ENCODE measurements around the gene TIGD1.
"Not testable (repeated sequence)": the region's sequence is repeated elsewhere in the genome, so short reads cannot be mapped to it uniquely, and the experiment has no call there.

TIGD1 gene

DNA sequence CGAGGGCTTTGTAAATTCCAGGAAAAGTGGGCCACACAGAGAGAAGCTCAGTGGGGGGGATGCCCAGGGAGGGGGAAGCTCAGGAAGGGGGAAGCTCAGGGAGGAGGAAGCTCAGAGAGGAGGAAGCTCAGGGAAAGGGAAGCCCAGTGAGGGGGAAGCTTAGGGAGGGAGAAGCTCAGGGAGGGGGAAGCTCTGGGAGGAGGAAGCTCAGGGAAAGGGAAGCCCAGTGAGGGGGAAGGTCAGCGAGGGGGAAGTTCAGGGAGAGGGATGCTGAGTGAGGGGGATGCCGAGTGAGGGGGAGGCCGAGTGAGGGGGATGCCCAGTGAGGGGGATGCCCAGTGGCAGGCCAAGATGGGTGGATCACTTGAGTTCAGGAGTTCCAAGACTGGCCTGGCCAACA, 11.7 kb downstream of the TIGD1 start:
- H3K4me3 ChIP-seq (ENCODE audit: low read depth, low read length), result no peak overlapping the region
- TF ChIP-seq, protein P1, sequence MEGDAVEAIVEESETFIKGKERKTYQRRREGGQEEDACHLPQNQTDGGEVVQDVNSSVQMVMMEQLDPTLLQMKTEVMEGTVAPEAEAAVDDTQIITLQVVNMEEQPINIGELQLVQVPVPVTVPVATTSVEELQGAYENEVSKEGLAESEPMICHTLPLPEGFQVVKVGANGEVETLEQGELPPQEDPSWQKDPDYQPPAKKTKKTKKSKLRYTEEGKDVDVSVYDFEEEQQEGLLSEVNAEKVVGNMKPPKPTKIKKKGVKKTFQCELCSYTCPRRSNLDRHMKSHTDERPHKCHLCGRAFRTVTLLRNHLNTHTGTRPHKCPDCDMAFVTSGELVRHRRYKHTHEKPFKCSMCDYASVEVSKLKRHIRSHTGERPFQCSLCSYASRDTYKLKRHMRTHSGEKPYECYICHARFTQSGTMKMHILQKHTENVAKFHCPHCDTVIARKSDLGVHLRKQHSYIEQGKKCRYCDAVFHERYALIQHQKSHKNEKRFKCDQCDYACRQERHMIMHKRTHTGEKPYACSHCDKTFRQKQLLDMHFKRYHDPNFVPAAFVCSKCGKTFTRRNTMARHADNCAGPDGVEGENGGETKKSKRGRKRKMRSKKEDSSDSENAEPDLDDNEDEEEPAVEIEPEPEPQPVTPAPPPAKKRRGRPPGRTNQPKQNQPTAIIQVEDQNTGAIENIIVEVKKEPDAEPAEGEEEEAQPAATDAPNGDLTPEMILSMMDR (IDR thresholded peaks at IDR 0.05; ENCODE audit: low read depth, low read length), result no peak

DNA sequence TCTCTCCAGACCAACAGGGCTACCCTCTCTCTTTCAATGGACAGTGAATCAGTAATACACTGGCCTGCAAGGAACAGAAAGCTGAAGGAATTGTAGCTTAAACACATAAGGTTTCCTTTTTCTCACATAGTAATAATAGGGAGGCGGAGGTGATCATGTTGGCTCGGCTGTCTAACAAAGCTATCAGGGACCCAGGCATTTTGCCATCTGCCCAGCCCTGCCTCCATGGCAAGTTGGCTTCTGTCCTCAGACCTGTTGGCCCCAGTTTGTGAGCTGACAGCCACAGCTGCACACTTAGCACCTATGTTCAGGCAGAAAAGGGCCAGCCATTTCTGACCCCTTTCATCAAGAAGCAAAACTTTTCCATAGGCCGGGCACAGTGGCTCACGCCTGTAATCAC, 12.9 kb downstream of the TIGD1 start:
- H3K4me3 ChIP-seq (ENCODE audit: low read depth, low read length), result no peak overlapping the region
- TF ChIP-seq, protein P1 (IDR thresholded peaks at IDR 0.05; ENCODE audit: low read depth, low read length), result no peak

DNA sequence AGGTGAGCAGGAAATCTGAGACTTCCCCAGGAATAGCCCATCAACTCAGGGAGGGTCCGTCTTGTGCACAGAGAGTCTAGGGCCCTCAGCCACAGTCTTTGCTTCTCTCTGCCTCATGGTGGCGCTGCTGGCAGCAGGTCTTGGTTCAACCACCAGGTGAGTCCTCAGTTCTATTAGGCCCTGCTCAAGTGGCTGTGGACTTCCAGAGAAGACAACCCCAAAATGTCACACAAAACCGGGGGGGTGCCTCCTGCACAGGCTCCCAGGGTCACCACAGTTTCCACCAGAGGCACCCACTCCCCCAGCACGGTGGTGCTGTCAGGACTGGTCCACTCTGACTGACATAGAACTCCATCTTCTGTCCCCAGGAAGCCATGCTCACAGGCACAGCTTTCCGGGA, 13.3 kb downstream of the TIGD1 start:
- H3K4me3 ChIP-seq (ENCODE audit: low read depth, low read length), result no peak overlapping the region
- TF ChIP-seq, protein P1 (IDR thresholded peaks at IDR 0.05; ENCODE audit: low read depth, low read length), result no peak

DNA sequence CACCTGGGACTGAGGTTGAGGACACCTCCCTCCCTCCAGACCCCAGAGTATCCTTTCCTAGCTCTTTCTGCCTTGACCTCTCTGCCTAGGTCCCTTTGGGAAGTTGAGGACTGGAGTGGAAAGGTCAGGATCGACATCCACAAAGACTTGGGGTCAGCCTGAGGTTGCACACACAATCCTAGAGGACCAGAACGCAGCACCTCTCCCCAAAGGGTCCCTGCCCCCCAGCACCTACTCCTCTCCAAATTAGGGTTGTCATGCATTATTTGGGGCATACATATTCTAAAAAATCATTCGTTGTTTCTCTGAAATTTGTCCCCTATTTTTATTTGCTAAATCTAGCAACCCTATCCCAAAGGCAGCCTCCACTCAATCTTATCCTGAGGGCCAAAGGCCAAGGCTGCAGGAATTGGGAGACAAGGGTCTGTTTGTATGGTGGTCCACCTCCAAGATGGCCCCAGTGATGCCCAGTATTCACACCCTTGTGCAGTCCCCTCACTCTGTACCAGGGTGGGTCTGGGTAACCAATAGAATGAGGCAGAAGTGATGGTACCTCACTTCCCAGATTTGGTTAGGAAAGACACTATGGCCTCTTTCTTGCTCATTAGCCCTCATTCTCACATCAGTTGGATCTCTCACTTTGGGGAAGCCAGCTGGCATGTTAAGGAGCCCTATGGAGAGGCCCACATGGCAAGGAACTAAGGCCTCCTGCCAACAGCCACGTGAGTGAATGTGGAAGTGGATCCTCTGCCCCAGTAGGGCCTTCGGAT, 14.4 kb downstream of the TIGD1 start:
- TF ChIP-seq, protein P1 (IDR thresholded peaks at IDR 0.05; ENCODE audit: low read depth, low read length), result no peak
- H3K4me3 ChIP-seq (ENCODE audit: low read depth, low read length), result no peak overlapping the region

DNA sequence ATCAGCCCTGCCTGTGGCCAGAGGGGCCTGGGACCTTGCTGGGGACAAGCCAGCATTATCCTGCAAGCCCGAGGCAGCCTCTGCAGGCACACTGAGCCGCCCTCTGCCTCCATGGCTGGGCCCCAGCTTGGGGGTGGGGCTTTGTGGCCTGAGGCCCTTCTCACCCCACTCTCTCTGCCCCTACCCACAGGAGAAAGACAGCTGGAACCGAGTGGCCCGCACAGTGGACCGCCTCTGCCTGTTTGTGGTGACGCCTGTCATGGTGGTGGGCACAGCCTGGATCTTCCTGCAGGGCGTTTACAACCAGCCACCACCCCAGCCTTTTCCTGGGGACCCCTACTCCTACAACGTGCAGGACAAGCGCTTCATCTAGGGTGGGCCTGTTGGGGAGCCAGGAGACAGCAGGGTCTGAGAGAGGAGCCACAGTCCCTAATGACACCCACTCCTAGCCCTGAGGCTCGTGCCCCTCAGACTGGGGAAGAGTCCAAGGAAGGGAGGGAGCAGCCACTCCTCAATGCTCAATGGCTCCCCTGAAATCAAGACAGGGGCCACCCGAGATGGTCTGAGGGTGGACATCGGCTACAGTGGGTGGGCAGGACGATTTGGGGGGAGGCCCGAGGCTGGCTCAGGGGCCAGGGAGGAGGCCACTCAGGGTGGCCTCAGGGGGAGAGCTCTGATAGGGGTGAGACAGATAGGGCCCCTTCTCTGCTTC, 15.3 kb downstream of the TIGD1 start:
- TF ChIP-seq, protein P1 (IDR thresholded peaks at IDR 0.05; ENCODE audit: low read depth, low read length), result no peak
- H3K4me3 ChIP-seq (ENCODE audit: low read depth, low read length), result no peak overlapping the region

DNA sequence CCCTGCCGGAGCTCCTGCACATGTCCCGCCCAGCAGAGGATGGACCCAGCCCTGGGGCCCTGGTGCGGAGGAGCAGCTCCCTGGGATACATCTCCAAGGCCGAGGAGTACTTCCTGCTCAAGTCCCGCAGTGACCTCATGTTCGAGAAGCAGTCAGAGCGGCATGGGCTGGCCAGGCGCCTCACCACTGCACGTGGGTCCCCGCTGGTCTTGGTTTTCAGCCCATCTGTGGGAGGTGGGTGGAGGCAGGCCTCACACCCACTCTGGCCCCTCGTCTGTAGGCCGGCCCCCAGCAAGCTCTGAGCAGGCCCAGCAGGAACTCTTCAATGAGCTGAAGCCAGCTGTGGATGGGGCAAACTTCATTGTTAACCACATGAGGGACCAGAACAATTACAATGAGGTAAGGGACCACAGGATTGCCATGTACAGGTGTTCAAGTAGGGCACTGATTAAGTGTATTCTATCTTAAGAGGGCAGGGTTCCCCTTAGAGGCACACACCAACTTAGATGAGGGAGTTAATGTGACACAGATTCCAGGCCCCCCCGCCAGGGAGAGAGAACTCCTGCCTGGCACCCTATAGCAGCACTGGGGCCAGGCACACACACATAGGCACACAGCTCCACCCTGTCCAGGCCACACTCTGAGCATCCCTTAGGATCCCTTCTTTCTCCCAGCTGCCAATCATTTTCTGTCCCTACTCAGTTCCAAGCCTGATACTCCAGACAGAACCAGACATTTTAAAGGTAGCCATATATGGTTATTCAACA, 16.2 kb downstream of the TIGD1 start:
- H3K4me3 ChIP-seq (ENCODE audit: low read depth, low read length), result no peak overlapping the region
- TF ChIP-seq, protein P1 (IDR thresholded peaks at IDR 0.05; ENCODE audit: low read depth, low read length), result no peak

DNA sequence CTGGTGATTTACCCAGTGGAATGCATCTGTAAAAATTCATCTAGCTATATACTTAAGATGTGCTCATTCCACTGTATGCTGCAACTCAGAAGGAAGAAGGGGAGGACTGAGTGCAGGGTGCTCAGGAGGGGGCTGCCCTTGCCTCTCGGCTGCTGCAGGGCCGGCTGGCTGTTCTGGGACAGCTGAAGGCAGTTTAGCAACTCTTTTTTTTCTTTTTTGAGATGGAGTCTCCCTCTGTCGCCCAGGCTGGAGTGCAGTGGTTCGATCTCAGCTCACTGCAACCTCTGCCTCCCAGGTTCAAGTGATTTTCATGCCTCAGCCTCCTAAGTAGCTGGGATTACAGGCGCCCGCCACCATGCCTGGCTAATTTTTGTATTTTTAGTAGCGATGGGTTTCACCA, 17.5 kb downstream of the TIGD1 start:
- H3K4me3 ChIP-seq (ENCODE audit: low read depth, low read length), result not testable (repeated sequence)
